Left lung (tissue), 10 donors: Measurements from ENCODE around the gene CIB2. TPM values are rescaled to one million over a fixed set of nuclear protein-coding genes. Genes with fewer than 3 reads are reported as not detected.

Experiments
- ATAC-seq: fragments of 200-7000 bp; cut with Tn5 transposase; one replicate; pipeline ENCODE4 v1.9.1; 2020; ENCODE audit warnings: moderate library complexity
- DNase-seq, 4 donors: peaks; one replicate each; pipeline ENCODE4 v3.0.0-alpha.2; 2013 to 2020
- H3K27ac ChIP-seq, 2 donors: fragments of 200-600 bp; sonication (generic) in 1 of 2; one replicate each; pipeline versions ENCODE4 v1.5.0 to v1.8.0; 2020 to 2021
- H3K27me3 ChIP-seq, 2 donors: fragments of 200-600 bp; sonication (generic) in 1 of 2; one replicate each; pipeline versions ENCODE4 v1.5.0 to v1.8.0; 2020 to 2021
- H3K36me3 ChIP-seq, 2 donors: fragments of 200-600 bp; sonication (generic) in 1 of 2; one replicate each; pipeline versions ENCODE4 v1.5.0 to v1.8.0; 2020 to 2021
- H3K4me1 ChIP-seq, 2 donors: fragments of 200-600 bp; one replicate each; pipeline ENCODE4 v1.8.0; 2021
- H3K4me3 ChIP-seq, 2 donors: fragments of 200-600 bp; sonication (generic) in 1 of 2; one replicate each; pipeline versions ENCODE4 v1.5.0 to v1.8.0; 2020 to 2021; ENCODE audit warnings: mild to moderate bottlenecking in 1 of 2
- H3K9me3 ChIP-seq, 2 donors: fragments of 200-600 bp; sonication (generic) in 1 of 2; one replicate each; pipeline versions ENCODE4 v1.5.0 to v1.8.0; 2020 to 2021
- CTCF ChIP-seq, 2 donors: fragments of 200-600 bp; sonication (generic) in 1 of 2; IDR thresholded peaks; one replicate each; pipeline versions ENCODE4 v1.5.0 to v1.8.0; 2021; ENCODE audit warnings: antibody characterized with exemption in 2 of 2
- intact Hi-C, 2 donors: fragments of 100-400 bp; cut with DNase I; formaldehyde crosslinking; loops; one replicate each; pipeline versions ENCODE4 v1.11.2 to v1.14.2; 2022
- polyA plus RNA-seq, 6 donors: library from polyadenylated mRNA; unstranded; fragments of 120-200 nt; gene quantifications; one replicate each; pipeline ENCODE4 v1.2.1, GENCODE V29; 2013; ENCODE audit not compliant: insufficient read length in 6 of 6
- total RNA-seq, 2 donors: library from RNA; stranded (reverse); fragmentation: NEBNext Ultra II Directional; extraction: Animal tissue kit (Norgen Biotek cat#: 25700); gene quantifications; one replicate each; pipeline ENCODE4 v1.2.1, GENCODE V29; 2021
- donor health status: DM: no; HTN: yes; CAD: no.
- donor health status: DM: no; HTN: no; CAD: no.

The CIB2 gene
- total and polyA plus RNA-seq, 8 donors, result 1.3 to 31.9 (median 23.2) TPM

GRCh38 chr15:78058401-78058935 is 72.8 kb downstream of the CIB2 start:
- Histone ChIP-seq H3K4me1 (peaks cover 41 to 96% of the 10 kb centered on the region in 2 donors), H3K27me3 (no peaks in the 10 kb centered on the region), H3K27ac (peak overlapping the region; percentile 8 to 69), H3K9me3 (no peaks in the 10 kb centered on the region), H3K4me3 (no peak overlapping the region), H3K36me3 (peaks cover 0 to 5% of the 10 kb centered on the region in 2 donors)
- ATAC-seq, result no peak
- no peak for DNase-seq
- intact Hi-C loops, result no loop called here
- TF ChIP-seq CTCF (IDR thresholded peaks at IDR 0.05), result no peak

DNA sequence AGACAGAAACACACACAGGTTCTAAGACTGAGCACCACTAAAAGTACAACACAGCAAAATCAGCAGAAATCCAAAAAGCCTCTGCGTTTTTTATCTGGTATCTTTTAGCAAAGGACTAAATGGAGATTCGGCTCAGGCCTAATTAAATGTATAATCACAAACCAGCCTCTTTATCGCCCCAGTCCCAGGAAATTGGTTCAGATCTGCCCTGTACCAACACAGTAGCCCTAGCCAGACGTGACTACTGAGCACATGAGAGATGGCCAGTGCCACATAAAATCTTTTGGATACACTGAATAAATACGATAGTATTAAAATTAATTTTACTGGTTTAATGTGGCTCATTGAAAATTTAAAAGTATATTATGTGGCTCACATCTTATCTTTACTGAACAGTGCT is 73.4 kb downstream of the CIB2 start:
- Histone ChIP-seq H3K27me3 (no peaks in the 10 kb centered on the region), H3K27ac (peak overlapping the region; percentile 8 to 82), H3K4me1 (peaks cover 37 to 95% of the 10 kb centered on the region in 2 donors), H3K36me3 (peaks cover 0 to 10% of the 10 kb centered on the region in 2 donors), H3K9me3 (no peaks in the 10 kb centered on the region), H3K4me3 (no peak overlapping the region)
- ATAC-seq, result no peak
- no peak for DNase-seq
- no peak for TF ChIP-seq CTCF (IDR thresholded peaks at IDR 0.05)
- intact Hi-C loops, result no loop called here

- Histone ChIP-seq H3K27me3 (no peaks in the 10 kb centered on the region), H3K4me1 (peaks cover 38 to 95% of the 10 kb centered on the region in 2 donors), H3K27ac (peak overlapping the region; percentile 68 to 82), H3K9me3 (no peaks in the 10 kb centered on the region), H3K36me3 (peaks cover 0 to 10% of the 10 kb centered on the region in 2 donors), H3K4me3 (no peak overlapping the region)
- no peak for TF ChIP-seq CTCF (IDR thresholded peaks at IDR 0.05)
- no peak for DNase-seq
- intact Hi-C loops, result no loop called here
- ATAC-seq, result peak; percentile 78
Measured at GRCh38 chr15:78056714-78057269, 74.5 kb downstream of the CIB2 start.

DNA sequence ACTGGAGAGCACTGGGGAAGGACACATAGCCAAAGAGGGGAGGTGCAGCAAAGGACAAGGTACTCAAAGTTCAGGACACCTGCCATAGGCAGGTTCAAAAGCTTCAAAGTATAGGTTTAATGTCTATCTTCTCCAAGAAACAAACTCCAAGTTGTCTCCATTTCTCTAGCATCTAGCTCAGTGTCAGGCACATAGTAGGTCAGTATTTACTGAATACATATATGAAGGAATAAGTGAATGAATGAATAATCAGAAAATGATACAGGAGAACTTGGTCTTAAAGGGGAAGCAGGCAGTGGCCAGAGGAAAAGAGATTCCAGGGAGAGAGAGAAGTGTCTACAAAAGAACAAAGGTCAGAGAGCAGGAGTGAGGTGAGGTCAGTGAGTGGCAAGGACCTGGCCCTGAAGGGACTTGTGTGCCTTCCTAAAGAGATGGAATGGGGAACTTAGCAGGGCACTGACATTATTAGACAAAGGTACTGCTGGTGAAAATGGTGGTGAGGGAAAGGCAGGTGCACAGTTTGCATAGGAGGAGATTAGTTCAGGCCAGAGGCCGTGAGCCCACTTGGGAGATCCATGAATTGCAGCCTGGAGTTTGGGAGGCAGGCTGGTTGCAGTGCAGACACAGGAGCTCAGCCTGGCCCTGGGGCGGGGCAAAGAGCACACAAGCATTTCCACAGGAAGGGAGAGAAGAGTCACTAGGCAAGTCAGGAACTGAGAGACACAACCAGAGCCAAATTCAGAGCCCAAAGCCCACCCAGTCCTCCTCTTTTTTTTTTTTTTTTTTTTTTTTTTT is 75.1 kb downstream of the CIB2 start:
- Histone ChIP-seq H3K4me3 (no peak overlapping the region), H3K27me3 (no peaks in the 10 kb centered on the region), H3K27ac (peak overlapping the region; percentile 68 to 82), H3K36me3 (peaks cover 0 to 10% of the 10 kb centered on the region in 2 donors), H3K4me1 (peaks cover 35 to 95% of the 10 kb centered on the region in 2 donors), H3K9me3 (no peaks in the 10 kb centered on the region)
- DNase-seq (no peak), ATAC-seq (peak; percentile 85)
- TF ChIP-seq CTCF (IDR thresholded peaks at IDR 0.05), result no peak
- intact Hi-C loops, result no loop called here

GRCh38 chr15:78054966-78055365 is 76.3 kb downstream of the CIB2 start:
- Histone ChIP-seq H3K27ac (peak overlapping the region in 1 of 2 donors; percentile 82), H3K4me1 (peaks cover 40 to 95% of the 10 kb centered on the region in 2 donors)
- intact Hi-C loops, result no loop called here

More at GRCh38 chr15:78054966-78055365, 76.3 kb downstream of the CIB2 start:
- Histone ChIP-seq H3K36me3 (peaks cover 0 to 10% of the 10 kb centered on the region in 2 donors), H3K9me3 (no peaks in the 10 kb centered on the region), H3K4me3 (no peak overlapping the region), H3K27me3 (no peaks in the 10 kb centered on the region)
- DNase-seq, result no peak
- no peak for TF ChIP-seq CTCF (IDR thresholded peaks at IDR 0.05)
- no peak for ATAC-seq
